Spleen (tissue), 11 donors: ENCODE data around the gene RNF208. TPM values are rescaled to one million over a fixed set of nuclear protein-coding genes. Genes with fewer than 3 reads are reported as not detected.

Experiments
- DNase-seq: peaks from one replicate; pipeline ENCODE4 v3.0.0-alpha.2; 2020
- H3K27ac ChIP-seq, 8 donors: fragments of 200-600 bp; sonication (generic) in 7 of 8; 1 replicate in 4 of 8; 2 replicates in 4 of 8; pipeline versions ENCODE4 v1.5.0 to v1.8.0; 2016 to 2021; ENCODE audit warnings: inconsistent platforms in 4 of 8, mild to moderate bottlenecking in 4 of 8, moderate library complexity in 1 of 8
- H3K27me3 ChIP-seq, 7 donors: fragments of 200-600 bp; sonication (generic) in 6 of 7; replicated peaks in 1 of 7; 1 replicate in 4 of 7; 2 replicates in 3 of 7; pipeline versions ENCODE4 v1.5.0 to v1.8.0; 2016 to 2021; ENCODE audit warnings: inconsistent platforms in 3 of 7, mild to moderate bottlenecking in 1 of 7
- H3K36me3 ChIP-seq, 6 donors: fragments of 200-600 bp; sonication (generic) in 5 of 6; 1 replicate in 4 of 6; 2 replicates in 2 of 6; pipeline versions ENCODE4 v1.5.0 to v1.8.0; 2016 to 2021; ENCODE audit warnings: inconsistent platforms in 2 of 6
- H3K4me1 ChIP-seq, 6 donors: fragments of 200-600 bp; sonication (generic) in 5 of 6; 1 replicate in 3 of 6; 2 replicates in 3 of 6; pipeline versions ENCODE4 v1.5.0 to v1.8.0; 2016 to 2021; ENCODE audit warnings: inconsistent platforms in 3 of 6
- H3K4me3 ChIP-seq, 8 donors: fragments of 200-600 bp; sonication (generic) in 7 of 8; 1 replicate in 4 of 8; 2 replicates in 4 of 8; pipeline versions ENCODE4 v1.5.0 to v1.8.0; 2016 to 2021; ENCODE audit warnings: inconsistent platforms in 4 of 8, mild to moderate bottlenecking in 4 of 8, moderate library complexity in 2 of 8
- H3K9me3 ChIP-seq, 8 donors: fragments of 200-600 bp; sonication (generic) in 7 of 8; 1 replicate in 4 of 8; 2 replicates in 4 of 8; pipeline versions ENCODE4 v1.5.0 to v1.8.0; 2016 to 2021; ENCODE audit warnings: inconsistent platforms in 4 of 8
- CTCF ChIP-seq, 11 experiments: fragments of 200-600 bp in 7 of 11; fragments of 450-650 bp in 4 of 11; sonication (generic) in 4 of 11; IDR thresholded peaks in 8 of 11; conservative IDR thresholded peaks in 3 of 11; 1 replicate in 7 of 11; 2 replicates in 4 of 11; pipeline versions ENCODE4 v1.4.0 to v1.8.0; 2016 to 2021; ENCODE audit warnings: antibody characterized with exemption in 11 of 11, inconsistent platforms in 4 of 11, mild to moderate bottlenecking in 1 of 11
- POLR2A ChIP-seq, 3 donors: fragments of 450-650 bp; IDR thresholded peaks; one replicate each; pipeline ENCODE4 v1.5.1; 2017; ENCODE audit warnings: antibody characterized with exemption in 3 of 3, mild to moderate bottlenecking in 1 of 3
- POLR2AphosphoS5 ChIP-seq, 3 donors: sonication (generic); formaldehyde crosslinking; IDR thresholded peaks; one replicate each; pipeline ENCODE4 v1.5.1; 2017; ENCODE audit warnings: antibody characterized with exemption in 3 of 3
- WGBS, 5 donors: extraction: QIAGEN DNeasy Blood & Tissue Kit in 3 of 5; methylation state at CpG; one replicate each; pipeline versions ENCODE4 v1.1.5 to v1.1.7; 2013 to 2018; 5-methylcytosine and 5-hydroxymethylcytosine counted together
- intact Hi-C: fragments of 100-400 bp; cut with DNase I; formaldehyde crosslinking; loops from one replicate; pipeline ENCODE4 v1.15.0; 2023; ENCODE audit warnings: low total_unique reads
- polyA plus RNA-seq, 3 donors: library from polyadenylated mRNA; stranded (reverse); fragments of 200-250 nt; gene quantifications; one replicate each; pipeline ENCODE4 v1.2.1, GENCODE V29; 2013
- total RNA-seq, 7 donors: library from RNA; depleted of rRNA in 3 of 7; stranded (reverse); fragments of >200 nt in 3 of 7; fragmentation: NEBNext Ultra II Directional in 4 of 7; extraction: Animal tissue kit (Norgen Biotek cat#: 25700) in 4 of 7; gene quantifications; one replicate each; pipeline versions ENCODE4 v1.1.0 to v1.2.1, GENCODE V29; 2016 to 2021
- donor health status: healthy with polysubstance abuse.
- donor health status: DM: no; HTN: no; CAD: no; lungs with moderate emphysema.
- donor health status: DM: no; HTN: no; CAD: no.
- donor health status: Bipolar disorder and iron deficiency.
- donor health status: healthy.
- donor health status: DM: no; HTN: no; CAD: no.
- donor health status: DM: yes; HTN: yes; CAD: no.

The RNF208 gene
- total and polyA plus RNA-seq, 10 donors = 1.2 to 6.2 (median 2.7) TPM

GRCh38 chr9:137229903-137230704, 8.1 kb upstream of the RNF208 start:
- H3K27me3 ChIP-seq = peaks cover 0 to 83% (median 45%) of the 10 kb centered on the region in 7 donors
- TF ChIP-seq CTCF (IDR thresholded peaks at IDR 0.05 in 8 of 11, conservative IDR thresholded peaks at IDR 0.05 in 3 of 11) (no peak), POLR2AphosphoS5 (IDR thresholded peaks at IDR 0.05) (no peak), POLR2A (IDR thresholded peaks at IDR 0.05) (no peak)
- intact Hi-C loops = no loop called here

GRCh38 chr9:137228968-137229896, 7.2 kb upstream of the RNF208 start:
- Histone ChIP-seq H3K27me3 (peaks cover 0 to 74% (median 41%) of the 10 kb centered on the region in 7 donors), H3K4me1 (peaks cover 0 to 22% (median 11%) of the 10 kb centered on the region in 6 donors), H3K4me3 (no peak overlapping the region), H3K27ac (no peak overlapping the region), H3K9me3 (no peaks in the 10 kb centered on the region), H3K36me3 (no peaks in the 10 kb centered on the region)
- intact Hi-C loops = no loop called here
- TF ChIP-seq CTCF (IDR thresholded peaks at IDR 0.05 in 8 of 11, conservative IDR thresholded peaks at IDR 0.05 in 3 of 11) (no peak), POLR2AphosphoS5 (IDR thresholded peaks at IDR 0.05) (no peak), POLR2A (IDR thresholded peaks at IDR 0.05) (no peak)
- DNase-seq = no peak
- 70 to 81% (median 72%) methylated on average over 24 to 27 of the region's 27 CpGs for WGBS, 5 donors

More at GRCh38 chr9:137229903-137230704, 8.1 kb upstream of the RNF208 start:
- Histone ChIP-seq H3K4me3 (no peak overlapping the region), H3K9me3 (no peaks in the 10 kb centered on the region), H3K36me3 (no peaks in the 10 kb centered on the region), H3K27ac (no peak overlapping the region), H3K4me1 (peaks cover 0 to 22% (median 14%) of the 10 kb centered on the region in 6 donors)
- 45 to 67% (median 62%) methylated on average over 8 to 31 of the region's 31 CpGs for WGBS, 5 donors
- DNase-seq = no peak

- no peak overlapping the region for H3K27ac ChIP-seq
- intact Hi-C loops = no loop called here
- peaks cover 0 to 25% (median 16%) of the 10 kb centered on the region in 6 donors for H3K4me1 ChIP-seq
- DNase-seq = no peak
- H3K36me3 ChIP-seq = no peaks in the 10 kb centered on the region
- H3K9me3 ChIP-seq = no peaks in the 10 kb centered on the region
- no peak overlapping the region for H3K4me3 ChIP-seq
- WGBS, 5 donors = 47 to 75% (median 71%) methylated on average over 5 to 29 of the region's 29 CpGs
- TF ChIP-seq POLR2AphosphoS5 (IDR thresholded peaks at IDR 0.05) (peak in 1 of 3 donors; percentile 3), POLR2A (IDR thresholded peaks at IDR 0.05) (no peak), CTCF (IDR thresholded peaks at IDR 0.05 in 8 of 11, conservative IDR thresholded peaks at IDR 0.05 in 3 of 11) (no peak)
- peaks cover 0 to 68% (median 34%) of the 10 kb centered on the region in 7 donors for H3K27me3 ChIP-seq
Measured at GRCh38 chr9:137228506-137228967, 6.5 kb upstream of the RNF208 start.
